Hepatocyte (in vitro differentiated cells): ENCODE results near the gene BTRC.

Experiments
- EZH2 ChIP-seq: fragments of 200-600 bp; sonication (generic); IDR thresholded peaks from 2 replicates; pipeline ENCODE4 v1.6.1; 2016; ENCODE audit warnings: antibody characterized with exemption, mild to moderate bottlenecking, borderline replicate concordance
- EZH2phosphoT487 ChIP-seq: fragments of 200-600 bp; sonication (generic); IDR thresholded peaks from one replicate; pipeline ENCODE4 v1.6.1; 2018; ENCODE audit warnings: antibody characterized with exemption, mild to moderate bottlenecking, low read depth, moderate library complexity; ENCODE audit not compliant: unreplicated experiment, severe bottlenecking
- TF ChIP-seq, protein P1 (sequence below): fragments of 200-600 bp; sonication (generic); IDR thresholded peaks from 2 replicates; pipeline ENCODE4 v1.5.1; 2016; ENCODE audit warnings: antibody characterized with exemption, mild to moderate bottlenecking; ENCODE audit not compliant: poor library complexity

DNA sequence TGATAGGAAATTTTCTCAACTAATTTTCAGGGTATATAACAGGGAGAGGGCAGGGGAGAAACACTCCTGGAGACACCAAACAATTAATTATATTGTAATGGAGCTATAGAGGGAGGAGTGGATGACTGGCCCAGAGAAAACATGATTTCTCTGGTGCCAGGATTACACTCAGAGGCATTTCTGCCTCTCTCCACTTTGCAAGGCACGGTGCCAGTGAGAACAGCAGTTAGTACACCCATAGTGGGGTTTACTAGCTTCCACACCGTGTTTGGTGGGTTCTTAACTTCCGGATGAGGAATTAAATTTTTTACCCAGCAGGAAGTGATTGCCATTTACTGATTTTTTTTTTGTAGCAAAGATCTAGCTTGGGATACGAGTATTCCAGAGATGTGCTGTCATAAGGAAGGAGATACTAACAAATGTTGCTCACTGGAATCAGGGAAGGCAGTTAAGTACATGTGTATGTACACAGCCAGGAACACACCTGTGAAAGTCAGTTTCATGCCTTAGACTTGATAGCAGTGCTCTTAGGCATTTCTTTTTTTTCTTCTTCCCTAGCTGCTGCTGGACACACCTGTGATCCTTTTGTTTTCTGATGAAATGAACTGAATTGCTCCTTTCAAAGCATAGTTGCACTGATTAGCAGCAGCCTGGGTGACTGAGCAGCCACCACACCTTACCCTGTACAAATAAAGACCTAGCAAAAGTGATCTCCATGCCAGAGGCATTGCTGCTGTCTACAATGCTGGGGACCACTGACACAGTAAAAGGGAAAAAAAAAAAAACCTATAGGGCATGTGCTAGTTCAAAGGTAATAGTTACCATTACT lies 176.0 kb downstream of the BTRC start:
- TF ChIP-seq, protein P1, sequence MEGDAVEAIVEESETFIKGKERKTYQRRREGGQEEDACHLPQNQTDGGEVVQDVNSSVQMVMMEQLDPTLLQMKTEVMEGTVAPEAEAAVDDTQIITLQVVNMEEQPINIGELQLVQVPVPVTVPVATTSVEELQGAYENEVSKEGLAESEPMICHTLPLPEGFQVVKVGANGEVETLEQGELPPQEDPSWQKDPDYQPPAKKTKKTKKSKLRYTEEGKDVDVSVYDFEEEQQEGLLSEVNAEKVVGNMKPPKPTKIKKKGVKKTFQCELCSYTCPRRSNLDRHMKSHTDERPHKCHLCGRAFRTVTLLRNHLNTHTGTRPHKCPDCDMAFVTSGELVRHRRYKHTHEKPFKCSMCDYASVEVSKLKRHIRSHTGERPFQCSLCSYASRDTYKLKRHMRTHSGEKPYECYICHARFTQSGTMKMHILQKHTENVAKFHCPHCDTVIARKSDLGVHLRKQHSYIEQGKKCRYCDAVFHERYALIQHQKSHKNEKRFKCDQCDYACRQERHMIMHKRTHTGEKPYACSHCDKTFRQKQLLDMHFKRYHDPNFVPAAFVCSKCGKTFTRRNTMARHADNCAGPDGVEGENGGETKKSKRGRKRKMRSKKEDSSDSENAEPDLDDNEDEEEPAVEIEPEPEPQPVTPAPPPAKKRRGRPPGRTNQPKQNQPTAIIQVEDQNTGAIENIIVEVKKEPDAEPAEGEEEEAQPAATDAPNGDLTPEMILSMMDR, result no peak
- TF ChIP-seq EZH2 (no peak), EZH2phosphoT487 (no peak)
